NCI-H2029 (cell line): ENCODE results near the gene PPARGC1A.

Experiments used
- DNase-seq: peaks from one replicate; lab custom pipeline; 2025; lab: John Stamatoyannopoulos, UW

PPARGC1A gene

DNA sequence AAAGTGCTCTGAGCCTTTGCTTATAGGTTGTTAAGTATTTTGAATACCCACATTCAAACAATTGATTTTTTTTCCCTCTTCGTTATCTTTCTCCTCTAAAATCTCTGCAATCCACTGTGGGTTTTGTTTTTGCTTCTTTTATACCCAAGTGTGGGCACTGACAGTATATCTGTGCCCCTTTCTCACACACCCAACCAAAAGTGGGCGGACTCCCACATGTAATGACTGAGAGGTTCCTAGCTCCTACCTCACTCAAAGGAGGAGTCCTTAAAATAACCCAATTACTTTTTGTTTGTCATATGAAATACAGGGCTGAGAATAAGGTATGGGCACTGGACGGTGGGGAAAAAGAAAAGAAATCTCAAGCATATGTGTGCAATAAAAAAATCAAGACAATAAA lies 51.7 kb downstream of the PPARGC1A start:
- no peak for DNase-seq

DNA sequence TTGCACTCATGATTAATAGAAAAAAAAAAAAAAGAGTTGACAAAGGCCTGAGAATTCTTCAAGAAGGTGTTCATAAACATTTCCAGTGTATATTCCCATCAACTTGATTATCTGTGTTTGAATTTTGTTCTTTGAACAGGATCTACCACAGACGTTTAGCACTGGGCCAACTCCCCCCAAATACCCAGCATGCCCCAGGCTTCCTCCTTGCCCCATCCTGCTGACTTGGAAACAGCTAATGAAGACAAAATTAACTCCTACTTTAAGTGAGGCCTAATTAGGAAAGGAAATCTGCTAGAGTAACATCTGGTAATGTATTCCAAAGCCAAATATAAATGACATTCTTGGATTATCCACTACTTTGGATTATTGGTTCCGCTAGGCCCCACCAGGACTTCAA lies 52.5 kb downstream of the PPARGC1A start:
- DNase-seq = no peak

DNA sequence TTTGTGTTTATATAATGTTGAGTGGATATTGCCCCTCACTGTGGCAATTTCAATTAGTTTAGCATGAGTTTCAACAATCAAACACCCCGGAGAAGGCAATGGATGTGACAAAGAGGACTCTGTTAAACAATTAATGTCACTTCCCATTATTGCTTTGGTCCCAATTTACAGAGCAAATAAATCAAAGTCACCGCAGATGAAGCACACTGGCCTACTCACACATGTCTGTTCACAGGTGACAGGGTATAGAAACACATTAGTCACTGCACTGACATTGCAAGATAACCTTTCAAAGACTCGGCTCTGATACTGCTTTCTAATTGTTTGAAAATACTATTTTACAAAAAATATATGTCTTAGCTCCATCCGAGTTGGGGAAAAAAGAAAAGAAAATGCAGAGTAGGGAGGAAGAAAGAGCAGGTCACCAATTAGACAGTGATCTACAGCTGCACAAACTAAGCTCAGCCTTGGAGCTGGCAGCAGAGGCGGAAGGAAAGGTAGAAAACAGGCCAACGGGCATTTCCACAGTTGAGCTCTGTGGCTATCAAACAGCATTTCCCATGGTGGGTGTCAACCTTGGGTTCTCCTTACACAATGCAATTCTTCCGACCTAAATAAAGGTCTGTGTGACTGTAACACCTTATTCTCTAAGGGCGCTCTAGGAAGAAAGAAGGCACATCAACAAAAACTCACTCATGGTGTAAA lies 53.9 kb downstream of the PPARGC1A start:
- DNase-seq = no peak

DNA sequence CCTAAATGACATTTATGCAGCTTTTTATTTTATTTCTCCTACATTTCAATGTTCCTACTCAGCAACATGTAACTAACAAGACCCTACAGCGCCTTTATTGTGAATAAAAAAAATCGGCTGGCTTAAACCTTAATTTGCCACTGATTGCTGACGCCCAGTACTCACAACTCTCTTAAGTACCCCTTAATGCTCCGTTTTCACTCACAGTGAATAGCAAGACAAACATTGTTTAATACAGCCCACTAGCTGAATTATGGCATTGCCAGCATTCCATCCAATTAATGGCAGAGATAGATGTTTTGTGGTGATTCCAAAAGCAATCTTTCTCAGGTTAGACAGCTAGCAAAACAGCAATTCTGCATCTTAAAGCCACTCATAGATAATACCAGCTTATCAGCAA lies 61.1 kb downstream of the PPARGC1A start:
- DNase-seq = no peak

DNA sequence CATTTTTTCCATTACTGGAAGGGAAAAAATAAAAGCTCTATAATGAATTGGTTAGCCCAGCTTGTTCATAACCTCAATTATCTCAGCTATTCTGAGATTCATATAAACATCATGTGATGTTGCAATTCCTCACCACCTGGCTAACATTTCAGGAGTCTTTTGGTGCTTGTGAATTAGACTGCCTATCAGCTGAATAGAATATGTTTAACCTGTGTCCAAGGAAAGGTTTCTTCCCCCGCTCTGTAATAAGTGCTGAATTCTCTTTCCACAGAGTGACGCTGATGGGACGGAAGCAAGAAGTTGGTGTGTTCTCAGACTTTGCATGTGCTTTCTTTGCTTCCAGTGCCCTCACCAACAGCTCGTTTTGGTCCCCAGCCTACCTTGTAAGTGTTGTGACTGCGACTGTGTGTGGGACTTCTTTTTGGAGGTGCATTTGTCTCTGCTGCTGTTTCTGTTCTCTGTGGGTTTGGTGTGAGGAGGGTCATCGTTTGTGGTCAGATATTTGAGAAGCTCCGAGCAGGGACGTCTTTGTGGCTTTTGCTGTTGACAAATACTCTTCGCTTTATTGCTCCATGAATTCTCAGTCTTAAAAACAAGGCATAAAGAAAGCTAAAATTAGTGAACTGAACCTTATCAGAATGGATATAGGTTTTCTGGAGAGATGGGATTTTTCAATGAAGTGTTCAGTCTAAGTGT lies 61.7 kb downstream of the PPARGC1A start:
- no peak for DNase-seq

DNA sequence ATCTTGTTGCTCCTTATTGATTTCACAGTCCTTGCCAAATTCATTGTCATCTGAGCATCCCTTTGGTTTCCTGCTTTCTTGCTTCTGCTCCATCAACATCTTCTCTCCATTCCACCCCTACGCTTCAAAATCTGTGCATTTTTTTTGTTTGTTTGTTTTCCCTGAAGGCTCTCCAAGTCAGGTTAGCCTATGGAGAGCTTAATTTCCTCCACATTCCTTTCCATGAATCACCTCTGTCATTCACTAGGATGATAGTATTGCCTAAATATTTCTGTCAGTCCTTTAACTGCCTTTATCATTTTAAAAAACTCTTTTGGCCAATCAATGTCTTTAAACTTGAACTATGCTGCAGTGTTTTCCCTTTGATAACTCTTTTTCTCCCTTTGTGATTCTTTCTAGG lies 67.7 kb downstream of the PPARGC1A start:
- DNase-seq = no peak

DNA sequence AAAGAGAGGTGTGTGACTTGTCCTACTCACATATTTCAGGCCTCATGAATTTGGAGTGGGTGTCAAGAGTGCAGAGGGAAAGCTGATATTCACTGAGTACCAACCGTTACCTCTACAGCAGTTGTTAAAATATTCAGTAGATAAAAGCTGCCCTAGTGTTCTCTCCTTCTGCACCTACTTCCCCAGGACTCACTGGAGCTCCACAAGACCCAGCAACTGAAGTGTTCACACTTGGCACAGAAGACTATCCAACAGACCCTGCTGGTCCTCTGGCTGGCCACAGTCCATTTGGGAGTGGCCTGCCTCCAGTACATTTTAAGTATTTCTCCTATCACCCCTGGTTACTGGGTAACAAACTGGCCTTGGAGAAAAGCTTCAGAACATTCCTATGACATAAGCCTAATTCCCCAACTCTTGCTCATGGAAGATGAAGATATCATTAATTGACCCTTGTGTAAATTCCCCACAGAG lies 70.8 kb downstream of the PPARGC1A start:
- DNase-seq = no peak

DNA sequence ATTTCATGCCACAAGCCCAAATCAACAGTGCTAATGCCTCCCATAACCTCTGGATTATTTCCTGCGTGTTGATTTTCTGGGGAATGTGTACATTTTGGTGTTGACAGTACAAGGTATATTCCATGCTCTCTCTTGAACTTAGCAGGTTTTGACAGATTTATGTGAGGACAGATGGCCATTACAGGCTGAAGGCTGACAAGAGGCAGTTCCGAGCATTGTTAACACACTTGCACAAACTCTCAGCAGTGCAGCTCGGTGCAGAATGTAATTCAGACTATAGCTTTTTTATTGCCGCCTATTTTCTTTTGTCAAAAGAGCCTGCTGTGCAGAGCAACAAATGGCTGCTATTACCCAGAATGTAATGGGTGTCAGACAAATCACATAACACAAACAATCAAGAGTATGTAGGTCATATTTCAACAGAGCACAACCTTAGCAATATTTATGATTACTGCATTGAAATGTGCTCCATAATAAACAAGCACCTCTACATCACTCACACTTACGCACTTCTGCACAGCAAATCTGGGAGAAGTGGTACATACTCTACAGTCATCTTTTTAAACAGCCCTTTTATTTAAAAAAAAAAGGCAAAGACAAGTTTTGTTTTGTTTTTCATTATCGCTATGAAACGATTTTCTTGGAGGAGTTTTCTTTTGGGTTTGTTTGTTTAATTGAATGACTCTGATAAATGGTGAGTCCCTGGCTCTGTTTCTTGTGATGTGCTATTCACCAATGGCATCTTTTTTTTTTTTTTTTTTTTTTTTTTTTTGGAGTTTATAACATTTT lies 71.6 kb downstream of the PPARGC1A start:
- DNase-seq = no peak

DNA sequence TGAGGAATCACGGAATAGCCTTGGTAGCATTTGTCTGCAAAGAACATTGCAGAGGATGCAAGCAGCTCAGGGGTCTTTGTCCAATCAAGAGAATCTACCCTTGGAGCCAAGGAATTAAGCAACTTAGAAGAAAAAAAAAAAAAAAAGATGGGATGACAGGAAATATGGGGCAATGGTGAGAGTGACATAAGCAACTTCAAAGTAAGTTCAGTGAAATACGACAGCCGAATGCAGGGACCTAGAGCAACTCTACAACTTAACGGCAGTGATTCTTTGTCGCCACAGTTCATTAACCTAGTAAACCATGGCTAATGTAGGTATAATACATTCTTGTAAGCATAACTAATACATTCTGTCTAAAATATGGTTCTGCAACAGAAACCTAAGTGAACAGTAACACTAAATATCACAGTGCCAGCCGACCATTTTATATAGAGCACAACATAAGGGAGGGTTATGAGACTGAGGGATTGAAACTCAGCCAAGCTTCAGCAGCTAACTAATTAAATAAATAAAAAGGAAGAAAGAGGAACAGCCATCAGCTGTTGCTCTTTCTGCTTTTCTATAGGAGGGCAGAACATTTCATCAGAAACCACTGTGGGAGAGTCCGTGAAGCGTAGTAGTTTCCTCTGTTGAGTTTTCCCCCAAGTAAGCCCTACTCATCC lies 74.7 kb downstream of the PPARGC1A start:
- no peak for DNase-seq

DNA sequence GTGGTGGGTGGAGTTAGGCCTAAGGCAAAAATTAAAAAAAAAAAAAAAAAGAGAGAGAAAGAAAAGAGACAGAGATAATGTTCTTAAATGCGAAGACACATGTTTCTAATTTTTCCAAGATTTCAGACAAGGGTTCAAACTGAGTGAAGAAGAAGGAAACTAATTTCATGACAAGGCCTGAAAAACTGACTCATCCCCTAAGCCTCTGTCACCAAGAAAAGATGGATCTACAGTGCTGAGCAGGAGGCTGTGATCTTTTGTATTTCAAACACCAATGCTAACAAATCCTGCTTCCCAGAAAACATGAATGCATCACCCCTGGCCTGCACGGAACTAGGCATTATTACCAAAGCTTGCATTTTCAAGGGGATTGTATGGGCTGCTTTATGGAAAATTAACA lies 75.3 kb downstream of the PPARGC1A start:
- no peak for DNase-seq

DNA sequence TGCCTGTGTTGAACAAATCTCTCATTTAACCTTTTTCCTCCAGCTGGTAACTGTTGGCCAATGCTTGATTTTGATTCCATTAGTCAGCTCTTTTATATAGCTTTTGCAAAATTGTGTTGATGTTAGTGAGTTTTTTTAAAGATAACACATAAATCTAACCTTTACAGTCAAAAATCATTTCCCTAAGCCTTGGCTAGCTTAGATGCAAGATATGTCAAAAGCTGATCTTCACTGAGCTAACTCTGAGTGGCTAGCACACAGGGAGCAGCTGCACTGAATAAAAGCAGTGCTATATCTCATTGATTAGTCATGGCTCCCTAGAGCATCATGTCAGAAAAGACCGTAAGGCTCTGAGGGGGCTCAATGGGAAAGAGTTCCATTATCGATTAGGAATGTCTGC lies 78.7 kb downstream of the PPARGC1A start:
- no peak for DNase-seq

DNA sequence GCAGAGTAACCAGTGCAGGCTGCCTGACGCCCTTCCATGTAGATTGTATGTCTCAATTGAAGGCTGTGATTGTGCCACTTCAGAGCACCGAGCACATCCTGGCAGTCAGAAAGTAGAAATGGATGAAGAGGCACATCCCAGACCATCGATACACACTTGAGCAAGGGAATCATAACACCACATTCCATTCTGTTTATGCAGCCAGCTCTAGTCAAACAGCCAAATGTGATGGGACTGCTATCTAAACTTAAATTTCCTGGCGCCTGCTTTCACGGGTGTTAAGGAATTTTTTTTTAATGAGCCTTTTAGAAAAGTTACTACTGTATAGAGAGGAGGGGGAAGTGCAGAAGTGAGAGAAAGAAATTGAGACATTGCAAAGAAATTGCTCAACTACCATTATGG lies 84.4 kb downstream of the PPARGC1A start:
- DNase-seq = no peak

DNA sequence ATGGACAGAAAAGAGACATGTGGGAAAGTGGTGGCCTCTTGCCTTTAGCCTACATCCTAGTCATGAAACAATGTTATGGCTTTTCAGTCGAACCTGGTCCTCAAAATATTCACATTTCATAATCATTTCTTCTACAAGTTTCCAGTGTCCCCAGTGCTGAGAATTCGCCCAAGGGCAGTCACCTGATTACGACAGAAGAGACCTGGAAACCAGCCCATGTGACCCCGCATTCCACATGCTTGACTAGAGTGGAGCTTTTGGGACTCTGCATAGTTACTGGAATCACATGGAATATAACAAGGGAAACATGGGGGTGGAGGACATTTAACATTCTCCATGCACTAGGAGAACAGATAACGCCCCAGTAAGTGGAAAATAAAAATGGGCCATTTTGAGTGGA lies 100.1 kb downstream of the PPARGC1A start:
- DNase-seq = no peak

DNA sequence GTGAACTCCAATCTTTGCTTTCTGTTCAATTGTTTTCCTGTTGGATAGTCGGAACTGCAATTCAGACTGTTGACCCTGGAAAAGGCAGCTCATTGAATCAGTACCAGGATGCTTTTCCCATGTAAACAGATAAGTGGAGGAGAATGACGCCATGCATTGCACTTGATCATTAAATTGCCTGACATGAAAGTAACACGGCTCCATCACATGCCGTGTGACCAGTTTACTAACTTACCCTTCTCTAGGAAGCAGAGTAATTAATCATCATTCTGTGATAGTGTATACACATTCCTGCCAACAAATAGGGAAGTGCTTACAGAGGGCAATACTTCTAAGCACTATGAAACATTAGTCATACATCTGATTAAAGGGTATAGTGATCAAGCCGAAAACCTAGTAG lies 101.4 kb downstream of the PPARGC1A start:
- no peak for DNase-seq

DNA sequence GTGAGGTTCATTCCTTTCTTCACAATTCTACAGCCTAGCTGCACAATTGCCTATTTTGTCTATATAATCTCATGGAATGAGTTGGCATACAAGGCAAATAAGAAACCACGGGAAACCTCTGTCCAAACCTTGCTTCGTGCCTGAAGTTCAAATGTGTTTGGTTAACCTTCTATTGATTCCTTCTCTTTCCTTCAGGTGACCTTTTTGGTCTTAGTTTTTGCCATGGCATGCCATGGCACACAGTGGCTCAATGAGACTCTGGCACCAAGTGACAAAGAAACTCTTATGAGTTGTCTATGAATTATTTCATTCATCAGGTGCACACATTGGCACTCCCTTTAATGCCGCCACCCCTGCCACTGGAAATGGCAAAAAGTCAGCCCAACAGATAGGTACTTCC lies 101.8 kb downstream of the PPARGC1A start:
- DNase-seq = no peak

DNA sequence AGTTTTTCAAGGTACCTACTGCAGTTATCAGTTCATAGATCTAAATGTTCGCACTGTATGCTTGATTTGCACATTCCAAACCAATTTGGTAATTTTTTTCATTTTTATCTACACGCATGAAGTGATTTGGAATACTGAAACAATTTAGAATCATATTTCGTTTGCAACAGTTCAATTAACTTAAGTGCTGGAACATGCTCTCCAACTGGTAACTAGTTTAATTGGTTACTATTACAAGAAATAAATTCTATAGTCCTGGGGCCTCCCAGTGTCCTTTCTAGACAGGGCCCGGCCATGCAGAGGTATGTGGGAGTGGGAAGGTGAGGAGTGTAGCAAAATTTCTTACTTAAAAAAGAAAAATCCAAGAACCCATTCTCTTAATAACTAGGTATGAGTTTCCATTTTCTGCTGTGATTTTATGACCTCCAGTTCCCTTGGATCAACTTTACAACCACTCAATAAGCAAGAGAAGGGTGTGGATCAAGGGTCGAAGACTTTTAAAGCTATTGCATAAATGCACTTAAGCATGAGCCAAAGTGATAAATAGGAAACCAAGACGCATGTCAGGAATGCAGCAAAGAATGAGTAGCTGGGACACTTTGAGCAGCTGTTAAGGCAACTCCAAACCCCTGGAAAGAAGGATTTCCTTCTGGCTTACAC lies 106.9 kb downstream of the PPARGC1A start:
- DNase-seq = no peak

DNA sequence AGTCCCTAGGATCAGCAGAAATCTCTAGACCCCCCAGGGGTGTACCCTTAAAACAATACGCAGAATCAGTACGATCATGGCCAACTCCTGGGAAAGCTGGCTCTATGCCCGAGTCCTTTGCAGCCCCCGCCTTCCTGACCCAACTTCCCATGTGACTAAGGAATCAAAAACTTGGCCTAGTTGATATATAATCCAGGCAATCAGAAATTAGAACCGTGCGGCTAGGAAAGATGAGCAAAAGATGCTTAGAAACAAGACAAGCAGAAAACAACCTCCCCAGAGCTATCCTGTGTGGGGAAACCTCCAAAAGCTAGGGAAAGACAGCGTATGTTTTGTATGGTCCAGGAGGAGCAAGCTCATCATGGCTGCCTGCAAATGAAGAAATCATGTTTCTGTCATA lies 110.0 kb downstream of the PPARGC1A start:
- no peak for DNase-seq

DNA sequence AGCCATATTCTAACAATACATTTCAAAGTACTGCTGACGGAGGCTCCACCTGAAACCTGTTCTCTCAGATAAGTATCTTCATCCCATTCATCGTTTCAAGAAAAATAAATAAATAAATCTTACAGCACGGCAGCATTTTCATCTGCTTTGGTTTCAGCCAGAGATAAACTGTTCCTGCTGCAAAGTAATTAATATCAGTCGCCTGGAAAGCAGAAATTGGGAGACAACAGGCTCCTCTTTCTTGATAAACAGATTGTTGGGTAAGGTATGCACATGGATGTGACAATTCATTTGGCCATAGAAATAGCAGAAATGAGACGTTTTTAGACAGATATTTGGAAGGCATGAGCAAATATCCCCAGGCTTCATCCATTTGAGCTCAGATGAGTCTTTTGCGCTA lies 110.4 kb downstream of the PPARGC1A start:
- no peak for DNase-seq

DNA sequence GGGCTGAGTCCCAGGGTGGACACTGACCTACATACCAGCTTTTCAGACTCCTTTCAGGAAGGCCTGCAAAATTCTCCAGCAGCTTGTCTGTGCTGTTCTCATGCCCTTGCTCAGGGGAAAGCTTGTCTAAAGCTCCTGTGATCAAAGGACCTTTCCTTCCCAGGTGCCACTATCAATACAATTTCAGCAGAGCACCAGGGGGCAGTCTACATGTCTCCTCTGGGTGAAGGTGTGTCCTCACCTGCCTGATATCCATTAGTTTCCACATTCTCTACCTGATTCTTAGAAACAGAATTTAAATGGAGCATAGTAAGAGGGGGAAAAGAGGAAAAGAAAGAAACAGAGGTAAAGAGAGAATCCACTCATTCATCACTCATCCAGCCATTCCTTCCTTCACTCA lies 114.2 kb downstream of the PPARGC1A start:
- no peak for DNase-seq

DNA sequence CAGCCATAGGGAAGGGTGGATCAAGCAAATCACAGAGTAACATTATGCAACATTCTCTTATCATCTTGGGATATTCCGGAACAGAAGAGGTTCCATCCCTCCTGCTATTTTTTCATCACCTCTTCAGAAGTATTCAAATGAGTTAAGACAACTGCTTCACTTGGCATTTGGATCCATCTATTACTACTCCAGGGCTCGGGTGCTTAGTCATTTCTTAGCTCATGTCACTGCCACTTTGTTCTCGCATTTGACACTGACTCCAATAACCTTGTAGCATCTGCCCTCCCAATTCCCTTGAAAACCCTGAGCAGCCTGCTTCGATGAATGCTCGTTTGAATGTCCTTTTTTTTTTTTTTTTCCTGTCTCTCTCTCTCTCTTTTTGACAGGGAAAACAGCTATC lies 114.9 kb downstream of the PPARGC1A start:
- no peak for DNase-seq

DNA sequence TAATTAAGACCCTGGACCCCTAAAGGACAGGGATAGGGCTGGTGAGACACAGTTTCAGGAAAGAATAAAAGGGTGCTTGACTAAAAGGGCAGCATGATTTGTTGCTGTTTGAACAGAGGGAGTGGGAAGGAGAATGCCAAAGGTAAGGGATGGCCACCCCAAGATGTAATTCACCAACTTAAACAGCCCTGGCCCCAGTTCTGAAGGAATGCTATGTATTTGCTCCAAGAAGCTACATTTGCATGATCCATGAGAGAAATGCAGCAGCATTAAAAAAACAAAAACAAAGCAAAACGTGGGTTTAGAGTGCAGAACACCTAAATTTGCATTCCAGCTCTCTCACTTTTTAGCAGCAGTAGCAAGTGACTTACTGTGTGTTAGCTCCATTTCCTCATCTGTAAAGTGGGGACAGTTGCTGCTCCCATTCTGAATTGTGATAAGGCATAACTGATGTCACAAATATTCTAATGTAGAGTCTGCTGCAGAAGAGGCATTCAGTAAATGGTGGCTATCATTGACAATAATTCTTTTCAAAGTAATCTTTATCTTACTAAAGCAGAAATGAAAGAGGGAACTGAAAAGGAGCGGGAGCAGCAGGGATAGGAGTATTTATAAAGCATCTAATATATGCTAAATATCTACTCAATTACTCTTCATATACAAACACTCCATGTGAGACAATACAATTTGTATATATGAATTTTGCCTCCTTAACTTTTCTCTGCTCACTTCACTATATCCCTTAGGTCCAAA lies 115.8 kb downstream of the PPARGC1A start:
- DNase-seq = no peak
